ENCODE results near the gene BARHL1.

BARHL1 gene

DNA sequence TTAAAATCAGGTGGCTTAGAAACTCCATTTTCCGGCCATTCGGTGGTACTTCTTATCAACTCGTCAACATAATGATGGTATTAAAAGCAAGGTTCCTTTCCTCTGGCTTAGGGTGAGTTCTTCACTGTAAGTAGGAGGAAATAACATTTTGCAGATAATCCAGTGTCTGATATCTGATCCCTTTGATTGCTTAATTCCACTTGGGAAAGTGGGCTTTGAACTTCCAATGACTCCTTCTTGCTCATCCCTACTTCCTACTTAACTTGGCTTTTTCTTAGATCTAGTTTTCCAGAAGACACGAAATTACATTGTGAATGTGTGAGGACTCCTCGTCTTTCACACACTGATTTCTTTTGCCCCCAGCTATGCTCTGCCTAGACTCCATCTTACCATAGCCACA, 55.8 kb downstream of the BARHL1 start:
- H3K4me3 ChIP-seq (ENCODE audit: control insufficient read depth, low read depth, low read length) = no peak overlapping the region
- TF ChIP-seq, protein P1, sequence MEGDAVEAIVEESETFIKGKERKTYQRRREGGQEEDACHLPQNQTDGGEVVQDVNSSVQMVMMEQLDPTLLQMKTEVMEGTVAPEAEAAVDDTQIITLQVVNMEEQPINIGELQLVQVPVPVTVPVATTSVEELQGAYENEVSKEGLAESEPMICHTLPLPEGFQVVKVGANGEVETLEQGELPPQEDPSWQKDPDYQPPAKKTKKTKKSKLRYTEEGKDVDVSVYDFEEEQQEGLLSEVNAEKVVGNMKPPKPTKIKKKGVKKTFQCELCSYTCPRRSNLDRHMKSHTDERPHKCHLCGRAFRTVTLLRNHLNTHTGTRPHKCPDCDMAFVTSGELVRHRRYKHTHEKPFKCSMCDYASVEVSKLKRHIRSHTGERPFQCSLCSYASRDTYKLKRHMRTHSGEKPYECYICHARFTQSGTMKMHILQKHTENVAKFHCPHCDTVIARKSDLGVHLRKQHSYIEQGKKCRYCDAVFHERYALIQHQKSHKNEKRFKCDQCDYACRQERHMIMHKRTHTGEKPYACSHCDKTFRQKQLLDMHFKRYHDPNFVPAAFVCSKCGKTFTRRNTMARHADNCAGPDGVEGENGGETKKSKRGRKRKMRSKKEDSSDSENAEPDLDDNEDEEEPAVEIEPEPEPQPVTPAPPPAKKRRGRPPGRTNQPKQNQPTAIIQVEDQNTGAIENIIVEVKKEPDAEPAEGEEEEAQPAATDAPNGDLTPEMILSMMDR (IDR thresholded peaks at IDR 0.05; ENCODE audit: control insufficient read depth, insufficient read depth, low read depth, low read length, missing control alignments) = no peak
- peak; percentile 14 for DNase-seq (ENCODE audit: low read depth)

DNA sequence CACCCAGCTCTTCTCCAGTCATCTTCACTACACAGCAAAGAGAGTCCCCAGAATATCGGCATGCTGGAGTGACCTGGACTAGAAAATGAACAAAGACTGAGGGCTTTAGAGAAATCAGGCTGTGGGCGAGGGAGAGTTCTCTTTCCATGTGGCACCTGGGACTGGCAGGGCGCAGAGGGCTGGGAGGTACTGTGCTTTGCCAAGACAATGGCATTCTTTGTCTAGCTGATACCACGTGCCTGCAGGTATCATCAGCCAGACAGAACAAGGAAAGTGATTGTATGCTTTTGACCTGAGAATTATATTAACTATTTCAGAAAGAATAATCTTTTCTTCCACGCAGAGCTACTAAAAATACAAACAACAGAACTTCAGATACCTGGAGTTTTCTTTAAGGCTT, 56.9 kb downstream of the BARHL1 start:
- TF ChIP-seq, protein P1 (IDR thresholded peaks at IDR 0.05; ENCODE audit: control insufficient read depth, insufficient read depth, low read depth, low read length, missing control alignments) = no peak
- no peak overlapping the region for H3K4me3 ChIP-seq (ENCODE audit: control insufficient read depth, low read depth, low read length)
- DNase-seq (ENCODE audit: low read depth) = no peak
